CD4-positive, alpha-beta T cell (primary cell): ENCODE data around the gene AMY1C. TPM values are rescaled to one million over a fixed set of nuclear protein-coding genes. Genes with fewer than 3 reads are reported as not detected.

Experiments used
- ATAC-seq: fragments of 200-7000 bp; cut with Tn5 transposase; one replicate; pipeline ENCODE4 v1.10.0; 2022; ENCODE audit warnings: mild to moderate bottlenecking; ENCODE audit not compliant: poor library complexity
- CTCF ChIA-PET: fragments of 350-600 bp; sonication (Branson Sonifier 250); formaldehyde crosslinking; loops from one replicate; lab custom pipeline; 2021; ENCODE audit warnings: antibody characterized with exemption, inconsistent platforms; lab: Charles Lee
- POLR2A ChIA-PET: fragments of 350-600 bp; sonication (Branson Sonifier 250); formaldehyde crosslinking; loops from one replicate; lab custom pipeline; 2021; ENCODE audit warnings: antibody characterized with exemption, inconsistent platforms; lab: Charles Lee
- DNase-seq, 14 experiments: peaks; one replicate each; pipeline ENCODE4 v3.0.0-alpha.2; 2013 to 2020; ENCODE audit warnings: mixed read lengths in 2 of 14
- H3K27ac ChIP-seq, 2 donors: one replicate each; pipeline versions ENCODE4 v1.5.1 to v1.7.0; 2013; ENCODE audit warnings: low read length in 2 of 2, low read depth in 1 of 2, mild to moderate bottlenecking in 1 of 2
- H3K27me3 ChIP-seq, 2 experiments: 1 replicate in 1 of 2; 2 replicates in 1 of 2; pipeline versions ENCODE4 v1.6.1 to v1.7.0; 2013; ENCODE audit warnings: low read length in 2 of 2, control low read depth in 1 of 2, mild to moderate bottlenecking in 1 of 2, moderate library complexity in 1 of 2; ENCODE audit not compliant: insufficient read depth in 2 of 2, control insufficient read depth in 1 of 2
- H3K36me3 ChIP-seq: one replicate; pipeline ENCODE4 v1.6.1; 2013; ENCODE audit warnings: low read length, control low read depth; ENCODE audit not compliant: insufficient read depth
- H3K4me1 ChIP-seq: one replicate; pipeline ENCODE4 v1.6.1; 2013; ENCODE audit warnings: low read length, control low read depth; ENCODE audit not compliant: insufficient read depth
- H3K4me3 ChIP-seq: one replicate; pipeline ENCODE4 v1.5.1; 2013; ENCODE audit warnings: mild to moderate bottlenecking, low read length, moderate library complexity
- H3K9me3 ChIP-seq, 2 experiments: 1 replicate in 1 of 2; 2 replicates in 1 of 2; pipeline versions ENCODE4 v1.6.1 to v1.7.0; 2013; ENCODE audit warnings: low read length in 2 of 2, mild to moderate bottlenecking in 2 of 2, control low read depth in 1 of 2, moderate library complexity in 1 of 2; ENCODE audit not compliant: control insufficient read depth in 1 of 2, insufficient read depth in 1 of 2
- H3K27ac Mint-ChIP-seq: one replicate; pipeline ENCODE4 v1.8.0; 2020; ENCODE audit warnings: mixed read lengths
- H3K27me3 Mint-ChIP-seq: one replicate; pipeline ENCODE4 v1.8.0; 2021; ENCODE audit warnings: mixed read lengths
- H3K36me3 Mint-ChIP-seq: one replicate; pipeline ENCODE4 v1.8.0; 2021; ENCODE audit warnings: low read depth, mixed read lengths
- H3K4me1 Mint-ChIP-seq: one replicate; pipeline ENCODE4 v1.8.0; 2021; ENCODE audit warnings: low read depth, mixed read lengths
- H3K4me3 Mint-ChIP-seq: one replicate; pipeline ENCODE4 v1.8.0; 2020; ENCODE audit warnings: mild to moderate bottlenecking, mixed read lengths
- H3K9me3 Mint-ChIP-seq: one replicate; pipeline ENCODE4 v1.8.0; 2020; ENCODE audit warnings: mixed read lengths
- CTCF ChIP-seq: fragments of 200-600 bp; IDR thresholded peaks from one replicate; pipeline ENCODE4 v1.8.0; 2022; ENCODE audit warnings: antibody characterized with exemption, mild to moderate bottlenecking
- intact Hi-C, 2 experiments: fragments of 100-400 bp; cut with DNase I in 1 of 2; cut with micrococcal nuclease in 1 of 2; formaldehyde crosslinking; loops; one replicate each; pipeline versions ENCODE4 v1.15.1 to v1.9.0; 2023 to 2025; cut with DNase I, micrococcal nuclease
- total RNA-seq, 174 experiments: library from RNA in 2 of 174; stranded (reverse) in 2 of 174; gene quantifications; one replicate each; pipeline ENCODE4 v1.2.3 and lab custom pipeline; 2021 to 2026

Gene AMY1C
- total RNA-seq, 2 experiments from 2014 or later = not detected

DNA sequence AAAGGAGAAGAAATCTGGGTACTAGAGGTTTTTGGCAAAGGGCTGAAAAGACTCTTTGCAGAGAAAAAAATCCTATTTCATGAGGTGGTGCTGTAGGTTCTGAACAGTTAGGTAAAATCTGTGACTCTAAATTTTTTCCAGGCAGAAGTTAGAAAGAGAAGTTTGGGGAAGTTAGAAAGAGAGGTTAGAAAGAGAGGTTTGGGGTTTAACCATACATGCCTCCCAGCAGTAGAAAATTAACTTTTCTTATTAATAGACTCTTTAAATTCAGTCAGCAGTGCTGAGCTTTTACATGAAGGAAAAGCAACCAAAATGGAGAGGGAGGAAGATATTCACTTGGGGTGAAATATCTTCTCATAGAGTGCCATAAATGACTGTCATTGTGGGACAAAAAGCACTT lies 12.2 kb downstream of the AMY1C start:
- no peaks in the 10 kb centered on the region for H3K27me3 Mint-ChIP-seq
- H3K36me3 Mint-ChIP-seq = no peaks in the 10 kb centered on the region
- Histone ChIP-seq H3K27me3 (no peaks in the 10 kb centered on the region), H3K4me1 (no peaks in the 10 kb centered on the region), H3K4me3 (no peak overlapping the region), H3K27ac (no peak overlapping the region), H3K9me3 (peaks cover 0 to 3% of the 10 kb centered on the region in 2 experiments), H3K36me3 (no peaks in the 10 kb centered on the region)
- ATAC-seq = no peak
- CTCF ChIA-PET = no interaction called here
- peaks cover 3% of the 10 kb centered on the region for H3K9me3 Mint-ChIP-seq
- no peak for DNase-seq
- no peak for TF ChIP-seq CTCF
- no peak overlapping the region for H3K27ac Mint-ChIP-seq
- POLR2A ChIA-PET = no interaction called here
- intact Hi-C loops = no loop called here
- no peaks in the 10 kb centered on the region for H3K4me1 Mint-ChIP-seq
- no peak overlapping the region for H3K4me3 Mint-ChIP-seq

GRCh38 chr1:103779932-103780331 lies 30.2 kb downstream of the AMY1C start:
- Mint-ChIP-seq H3K4me3 (no peak overlapping the region), H3K4me1 (no peaks in the 10 kb centered on the region), H3K9me3 (peaks cover 3% of the 10 kb centered on the region), H3K27me3 (no peaks in the 10 kb centered on the region), H3K36me3 (no peaks in the 10 kb centered on the region), H3K27ac (no peak overlapping the region)
- Histone ChIP-seq H3K36me3 (no peaks in the 10 kb centered on the region), H3K27me3 (no peaks in the 10 kb centered on the region), H3K9me3 (no peaks in the 10 kb centered on the region), H3K27ac (no peak overlapping the region), H3K4me1 (no peaks in the 10 kb centered on the region), H3K4me3 (no peak overlapping the region)
- ATAC-seq (no peak), DNase-seq (no peak)
- ChIA-PET POLR2A (no interaction called here), CTCF (no interaction called here)
- intact Hi-C loops = no loop called here
- TF ChIP-seq CTCF = no peak

DNA sequence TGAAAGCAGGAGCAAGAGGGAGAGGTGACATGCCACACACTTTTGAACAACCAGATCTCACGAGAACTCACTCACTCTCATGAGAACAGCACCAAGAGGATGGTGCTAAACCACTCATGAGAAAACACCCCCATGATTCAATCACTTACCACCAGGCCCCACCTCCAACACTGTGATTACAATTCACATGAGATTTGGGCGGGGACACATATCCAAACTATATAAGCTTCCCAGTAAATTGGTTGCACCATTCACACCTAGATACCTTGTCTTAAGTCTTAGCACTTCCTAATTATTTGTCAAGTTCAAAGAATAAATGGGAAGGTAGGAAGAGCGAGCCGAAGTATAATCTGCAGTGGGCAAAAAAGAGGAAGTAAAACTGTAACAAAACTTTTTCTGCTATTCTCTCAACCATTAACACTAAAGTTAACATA lies 34.3 kb downstream of the AMY1C start:
- Histone ChIP-seq H3K27me3 (no peaks in the 10 kb centered on the region), H3K9me3 (no peaks in the 10 kb centered on the region), H3K4me3 (no peak overlapping the region), H3K27ac (no peak overlapping the region), H3K4me1 (no peaks in the 10 kb centered on the region), H3K36me3 (no peaks in the 10 kb centered on the region)
- no peaks in the 10 kb centered on the region for H3K27me3 Mint-ChIP-seq
- intact Hi-C loops = no loop called here
- ATAC-seq (no peak), DNase-seq (no peak)
- no peaks in the 10 kb centered on the region for H3K4me1 Mint-ChIP-seq
- no peaks in the 10 kb centered on the region for H3K36me3 Mint-ChIP-seq
- H3K9me3 Mint-ChIP-seq = no peaks in the 10 kb centered on the region
- ChIA-PET CTCF (no interaction called here), POLR2A (no interaction called here)
- H3K4me3 Mint-ChIP-seq = no peak overlapping the region
- H3K27ac Mint-ChIP-seq = no peak overlapping the region
- TF ChIP-seq CTCF = no peak
